Astrocyte (in vitro differentiated cells and primary cell): Measurements from ENCODE around the gene SLC44A1. TPM values are rescaled to one million over a fixed set of nuclear protein-coding genes. Genes with fewer than 3 reads are reported as not detected.

Source experiments
- DNase-seq: peaks from one replicate; pipeline ENCODE4 v3.0.0-alpha.2; 2010; ENCODE audit warnings: low read depth
- FAIRE-seq: peaks from 2 replicates; lab custom pipeline; 2011; peaks lifted over from hg19 to GRCh38; lab: Jason Lieb, UNC
- H2AFZ ChIP-seq: 2 replicates; pipeline ENCODE4 v1.6.0; 2012; ENCODE audit warnings: low read depth, low read length, inconsistent platforms
- H3K27ac ChIP-seq: 2 replicates; pipeline ENCODE4 v1.5.1; 2011; ENCODE audit warnings: low read depth, low read length, inconsistent platforms
- H3K27me3 ChIP-seq: 2 replicates; pipeline ENCODE4 v1.6.0; 2011; ENCODE audit warnings: low read length, inconsistent platforms; ENCODE audit not compliant: insufficient read depth
- H3K36me3 ChIP-seq: 2 replicates; pipeline ENCODE4 v1.5.1; 2011; ENCODE audit warnings: low read length, inconsistent platforms; ENCODE audit not compliant: insufficient read depth
- H3K4me1 ChIP-seq: 2 replicates; pipeline ENCODE4 v1.5.1; 2011; ENCODE audit warnings: low read length, inconsistent platforms; ENCODE audit not compliant: insufficient read depth
- H3K4me2 ChIP-seq: 2 replicates; pipeline ENCODE4 v1.6.0; 2012; ENCODE audit warnings: low read length, inconsistent platforms
- H3K4me3 ChIP-seq: 2 replicates; pipeline ENCODE4 v1.5.1; 2011; ENCODE audit warnings: low read depth, mild to moderate bottlenecking, low read length, inconsistent platforms; ENCODE audit not compliant: insufficient read depth
- H3K79me2 ChIP-seq: 2 replicates; pipeline ENCODE4 v1.6.0; 2012; ENCODE audit warnings: mild to moderate bottlenecking, low read length, inconsistent platforms; ENCODE audit not compliant: insufficient read depth
- H3K9ac ChIP-seq: 2 replicates; pipeline ENCODE4 v1.6.0; 2012; ENCODE audit warnings: mild to moderate bottlenecking, low read length, inconsistent platforms
- H3K9me3 ChIP-seq: 2 replicates; pipeline ENCODE4 v1.5.1; 2012; ENCODE audit warnings: low read depth, mild to moderate bottlenecking, low read length, inconsistent platforms; ENCODE audit not compliant: insufficient read depth
- H4K20me1 ChIP-seq: 2 replicates; pipeline ENCODE4 v1.6.0; 2012; ENCODE audit warnings: low read length, inconsistent platforms; ENCODE audit not compliant: insufficient read depth
- H3K27ac Mint-ChIP-seq: one replicate; pipeline ENCODE4 v1.8.0; 2021; ENCODE audit warnings: mild to moderate bottlenecking, mixed read lengths; ENCODE audit not compliant: unreplicated experiment
- H3K27me3 Mint-ChIP-seq: one replicate; pipeline ENCODE4 v1.8.0; 2021; ENCODE audit warnings: low read depth, mixed read lengths; ENCODE audit not compliant: unreplicated experiment
- H3K36me3 Mint-ChIP-seq: one replicate; pipeline ENCODE4 v1.8.0; 2021; ENCODE audit warnings: low read depth, mixed read lengths; ENCODE audit not compliant: unreplicated experiment
- H3K4me1 Mint-ChIP-seq: one replicate; pipeline ENCODE4 v1.8.0; 2021; ENCODE audit warnings: low read depth, mixed read lengths; ENCODE audit not compliant: unreplicated experiment
- H3K4me3 Mint-ChIP-seq: one replicate; pipeline ENCODE4 v1.8.0; 2021; ENCODE audit warnings: mild to moderate bottlenecking, moderate library complexity, mixed read lengths; ENCODE audit not compliant: unreplicated experiment
- H3K9me3 Mint-ChIP-seq: one replicate; pipeline ENCODE4 v1.8.0; 2021; ENCODE audit warnings: mild to moderate bottlenecking, mixed read lengths; ENCODE audit not compliant: unreplicated experiment
- EZH2 ChIP-seq: IDR thresholded peaks from 2 replicates; pipeline ENCODE4 v1.6.1; 2012; ENCODE audit warnings: mild to moderate bottlenecking, low read length, inconsistent platforms; ENCODE audit not compliant: insufficient read depth
- total RNA-seq: library from RNA; stranded (reverse); gene quantifications from 2 replicates; pipeline ENCODE4 v1.2.1, GENCODE V29; 2021
- TF ChIP-seq, protein P1 (sequence below): IDR thresholded peaks from 2 replicates; pipeline ENCODE4 v1.5.1; 2011; ENCODE audit warnings: low read depth, mild to moderate bottlenecking, inconsistent platforms, low read length, moderate library complexity; ENCODE audit not compliant: insufficient read depth

SLC44A1 gene
- total RNA-seq, 1 donor from 2014 or later: 43.8 TPM

DNA sequence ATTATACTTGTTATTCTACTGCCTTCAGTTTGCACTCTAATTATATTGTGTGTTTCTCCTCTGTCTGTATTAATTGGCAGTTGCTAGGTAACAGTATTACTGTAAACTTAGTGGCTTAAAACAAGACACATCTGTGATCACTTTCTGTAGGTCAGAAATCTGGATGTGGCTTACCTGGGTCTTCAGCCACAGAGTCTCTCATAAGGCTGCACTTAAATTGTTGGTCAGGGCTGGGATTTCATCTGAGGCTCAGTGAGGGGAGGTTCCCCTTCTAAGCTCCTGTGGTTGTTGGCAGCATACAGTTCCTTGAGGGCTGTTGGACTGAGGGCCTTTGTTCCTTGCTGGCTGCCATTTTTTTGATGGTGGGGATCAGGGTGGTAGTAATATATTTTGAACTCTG lies 68.8 kb downstream of the SLC44A1 start:
- TF ChIP-seq, protein P1, sequence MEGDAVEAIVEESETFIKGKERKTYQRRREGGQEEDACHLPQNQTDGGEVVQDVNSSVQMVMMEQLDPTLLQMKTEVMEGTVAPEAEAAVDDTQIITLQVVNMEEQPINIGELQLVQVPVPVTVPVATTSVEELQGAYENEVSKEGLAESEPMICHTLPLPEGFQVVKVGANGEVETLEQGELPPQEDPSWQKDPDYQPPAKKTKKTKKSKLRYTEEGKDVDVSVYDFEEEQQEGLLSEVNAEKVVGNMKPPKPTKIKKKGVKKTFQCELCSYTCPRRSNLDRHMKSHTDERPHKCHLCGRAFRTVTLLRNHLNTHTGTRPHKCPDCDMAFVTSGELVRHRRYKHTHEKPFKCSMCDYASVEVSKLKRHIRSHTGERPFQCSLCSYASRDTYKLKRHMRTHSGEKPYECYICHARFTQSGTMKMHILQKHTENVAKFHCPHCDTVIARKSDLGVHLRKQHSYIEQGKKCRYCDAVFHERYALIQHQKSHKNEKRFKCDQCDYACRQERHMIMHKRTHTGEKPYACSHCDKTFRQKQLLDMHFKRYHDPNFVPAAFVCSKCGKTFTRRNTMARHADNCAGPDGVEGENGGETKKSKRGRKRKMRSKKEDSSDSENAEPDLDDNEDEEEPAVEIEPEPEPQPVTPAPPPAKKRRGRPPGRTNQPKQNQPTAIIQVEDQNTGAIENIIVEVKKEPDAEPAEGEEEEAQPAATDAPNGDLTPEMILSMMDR: no peak
- no peak for TF ChIP-seq EZH2
- no peaks in the 10 kb centered on the region for H3K27me3 ChIP-seq
- no peak overlapping the region for H3K9ac ChIP-seq
- H3K4me1 ChIP-seq: no peaks in the 10 kb centered on the region
- FAIRE-seq: no peak
- no peaks in the 10 kb centered on the region for H4K20me1 ChIP-seq
- H3K27ac Mint-ChIP-seq: no peak overlapping the region
- H3K27ac ChIP-seq: no peak overlapping the region
- no peaks in the 10 kb centered on the region for H3K27me3 Mint-ChIP-seq
- peaks cover 11% of the 10 kb centered on the region for H3K36me3 Mint-ChIP-seq
- no peaks in the 10 kb centered on the region for H3K36me3 ChIP-seq
- no peak overlapping the region for H2AFZ ChIP-seq
- H3K4me3 ChIP-seq: no peak overlapping the region
- no peaks in the 10 kb centered on the region for H3K79me2 ChIP-seq
- peaks cover 13% of the 10 kb centered on the region for H3K4me1 Mint-ChIP-seq
- no peak overlapping the region for H3K4me2 ChIP-seq
- no peaks in the 10 kb centered on the region for H3K9me3 ChIP-seq
- no peak overlapping the region for H3K4me3 Mint-ChIP-seq
- no peaks in the 10 kb centered on the region for H3K9me3 Mint-ChIP-seq
- no peak for DNase-seq

DNA sequence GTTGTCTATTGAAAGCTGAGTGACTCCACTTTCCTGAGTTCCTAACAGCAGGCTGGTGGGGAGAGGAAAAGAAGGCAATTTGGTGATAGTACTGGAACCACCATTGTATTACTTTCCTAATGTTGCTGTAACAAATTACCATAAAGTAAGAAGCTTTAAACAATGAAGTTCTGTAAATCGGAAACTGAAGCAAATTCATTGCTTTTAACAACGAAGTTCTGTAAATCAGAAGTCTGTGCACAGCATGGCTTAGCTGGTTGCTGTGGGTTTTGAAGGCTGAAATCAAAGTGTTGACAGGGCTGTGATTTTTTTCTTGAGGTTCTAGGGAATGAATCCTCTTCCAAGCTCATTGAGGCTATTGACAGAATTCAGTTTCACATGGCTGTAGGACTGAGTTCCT lies 72.3 kb downstream of the SLC44A1 start:
- H2AFZ ChIP-seq: no peak overlapping the region
- H3K36me3 Mint-ChIP-seq: peaks cover 11% of the 10 kb centered on the region
- H4K20me1 ChIP-seq: no peaks in the 10 kb centered on the region
- no peaks in the 10 kb centered on the region for H3K4me1 ChIP-seq
- H3K4me1 Mint-ChIP-seq: peaks cover 2% of the 10 kb centered on the region
- peak overlapping the region; percentile 11 for H3K27ac Mint-ChIP-seq
- no peak overlapping the region for H3K27ac ChIP-seq
- no peaks in the 10 kb centered on the region for H3K36me3 ChIP-seq
- FAIRE-seq: peak; percentile 37
- H3K79me2 ChIP-seq: no peaks in the 10 kb centered on the region
- H3K4me3 ChIP-seq: no peak overlapping the region
- H3K4me2 ChIP-seq: no peak overlapping the region
- TF ChIP-seq, protein P1: no peak
- no peak for TF ChIP-seq EZH2
- no peak overlapping the region for H3K9ac ChIP-seq
- H3K9me3 Mint-ChIP-seq: no peaks in the 10 kb centered on the region
- no peaks in the 10 kb centered on the region for H3K27me3 Mint-ChIP-seq
- no peak overlapping the region for H3K4me3 Mint-ChIP-seq
- H3K9me3 ChIP-seq: no peaks in the 10 kb centered on the region
- H3K27me3 ChIP-seq: no peaks in the 10 kb centered on the region
- DNase-seq: no peak

DNA sequence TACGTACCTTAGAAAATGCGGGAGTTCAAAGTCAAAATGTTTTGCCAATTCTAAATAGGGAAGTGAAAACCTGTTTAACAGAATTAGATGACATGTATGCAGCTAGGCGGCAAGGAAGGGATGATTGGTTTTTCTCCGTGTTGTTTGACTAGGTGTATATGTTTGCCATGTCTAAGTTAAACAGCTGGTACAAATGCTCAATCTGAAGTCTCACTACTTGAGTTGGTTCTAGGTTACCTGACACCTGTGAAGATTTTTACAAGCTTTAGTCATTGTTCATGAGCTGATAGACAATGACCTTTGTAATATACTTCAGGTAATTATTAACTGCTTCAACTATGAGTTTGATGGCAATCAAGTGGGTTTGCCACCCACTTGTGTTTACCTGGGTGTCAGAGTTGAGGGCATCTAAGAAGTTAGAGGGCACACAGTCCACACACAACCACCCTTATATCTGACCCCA lies 74.3 kb downstream of the SLC44A1 start:
- Mint-ChIP-seq H3K4me1 (no peaks in the 10 kb centered on the region), H3K4me3 (no peak overlapping the region), H3K27ac (no peak overlapping the region), H3K27me3 (no peaks in the 10 kb centered on the region), H3K36me3 (peaks cover 10% of the 10 kb centered on the region), H3K9me3 (no peaks in the 10 kb centered on the region)
- no peak overlapping the region for H3K27ac ChIP-seq
- no peaks in the 10 kb centered on the region for H3K79me2 ChIP-seq
- H3K4me1 ChIP-seq: no peaks in the 10 kb centered on the region
- no peaks in the 10 kb centered on the region for H3K36me3 ChIP-seq
- no peaks in the 10 kb centered on the region for H4K20me1 ChIP-seq
- TF ChIP-seq, protein P1: no peak
- H3K27me3 ChIP-seq: no peaks in the 10 kb centered on the region
- H3K4me3 ChIP-seq: no peak overlapping the region
- no peak overlapping the region for H3K9ac ChIP-seq
- H2AFZ ChIP-seq: no peak overlapping the region
- DNase-seq (no peak), FAIRE-seq (no peak)
- H3K4me2 ChIP-seq: no peak overlapping the region
- H3K9me3 ChIP-seq: no peaks in the 10 kb centered on the region
